NCI-H146 (cell line): ENCODE results near the gene TRAPPC4.
"Not testable (repeated sequence)": the region's sequence is repeated elsewhere in the genome, so short reads cannot be mapped to it uniquely, and the experiment has no call there.

ENCODE experiments used
- DNase-seq: peaks from one replicate; lab custom pipeline; 2025; lab: John Stamatoyannopoulos, UW

TRAPPC4 gene, protein sequence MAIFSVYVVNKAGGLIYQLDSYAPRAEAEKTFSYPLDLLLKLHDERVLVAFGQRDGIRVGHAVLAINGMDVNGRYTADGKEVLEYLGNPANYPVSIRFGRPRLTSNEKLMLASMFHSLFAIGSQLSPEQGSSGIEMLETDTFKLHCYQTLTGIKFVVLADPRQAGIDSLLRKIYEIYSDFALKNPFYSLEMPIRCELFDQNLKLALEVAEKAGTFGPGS

DNA sequence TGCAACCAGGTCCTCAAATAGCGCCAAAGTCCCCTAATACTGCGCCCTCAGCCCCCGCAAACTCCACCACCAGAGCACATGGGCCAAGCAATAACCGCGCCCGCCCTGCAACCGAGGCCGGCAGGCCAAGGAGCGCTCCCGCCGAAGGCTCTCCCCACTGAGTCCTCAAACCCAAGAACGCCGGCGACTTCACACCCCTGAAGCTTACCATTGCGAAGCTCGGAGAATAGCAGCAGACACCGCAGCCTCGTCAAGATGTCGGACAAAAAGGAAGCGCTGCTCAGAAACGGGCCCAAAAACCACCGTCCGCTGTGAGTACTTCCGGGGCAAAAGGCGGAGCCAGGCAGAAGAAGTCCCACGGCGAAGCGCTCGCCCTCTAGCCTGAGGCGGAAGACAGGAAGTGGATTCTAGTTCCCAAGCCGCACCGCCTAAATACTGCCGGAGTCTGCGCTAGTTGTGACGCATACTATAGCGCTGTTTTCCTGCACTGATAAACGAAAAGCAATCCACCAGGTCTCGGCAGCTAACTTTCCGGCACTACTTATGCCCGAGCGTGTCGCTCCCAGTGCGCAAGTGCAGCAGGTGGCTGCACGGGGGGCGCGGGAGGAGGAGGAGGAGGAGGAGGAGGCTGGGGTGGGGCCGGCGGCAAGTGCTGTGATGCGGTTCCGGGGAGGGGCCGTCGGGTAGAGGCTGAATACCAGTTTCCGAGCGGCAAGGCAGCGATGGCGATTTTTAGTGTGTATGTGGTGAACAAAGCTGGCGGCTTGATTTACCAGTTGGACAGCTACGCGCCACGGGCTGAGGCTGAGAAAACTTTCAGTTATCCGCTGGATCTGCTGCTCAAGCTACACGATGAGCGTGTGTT is at the start of gene TRAPPC4, which contains the start of gene RPS25:
TSS of gene TRAPPC4 (plus strand) at position 693 of the 865 bp plus-strand sequence. CDS start at position 723, 30 bp downstream.
TSS of gene RPS25 (minus strand) at position 270 of the 865 bp plus-strand sequence. CDS start at position 211, 59 bp downstream.
- peak; percentile 96 for DNase-seq

DNA sequence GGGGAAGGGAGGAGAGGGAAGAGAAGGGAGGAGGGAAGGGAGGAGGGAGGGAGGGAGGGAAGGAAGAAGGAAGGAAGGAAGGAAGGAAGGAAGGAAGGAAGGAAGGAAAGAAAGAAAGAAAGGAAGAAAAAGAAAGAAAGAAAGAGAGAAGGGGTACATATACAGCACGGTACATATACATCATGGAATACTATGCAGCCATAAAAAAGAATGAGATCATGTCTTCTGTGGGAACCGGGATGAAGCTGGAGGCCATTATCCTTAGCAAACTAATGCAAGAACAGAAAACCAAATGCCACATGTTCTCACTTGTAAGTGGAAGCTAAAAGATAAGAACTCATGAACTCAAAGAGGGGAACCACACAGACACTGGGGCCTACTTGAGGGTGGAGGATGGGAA is 49.1 kb upstream of the TRAPPC4 start:
- not testable (repeated sequence) for DNase-seq

DNA sequence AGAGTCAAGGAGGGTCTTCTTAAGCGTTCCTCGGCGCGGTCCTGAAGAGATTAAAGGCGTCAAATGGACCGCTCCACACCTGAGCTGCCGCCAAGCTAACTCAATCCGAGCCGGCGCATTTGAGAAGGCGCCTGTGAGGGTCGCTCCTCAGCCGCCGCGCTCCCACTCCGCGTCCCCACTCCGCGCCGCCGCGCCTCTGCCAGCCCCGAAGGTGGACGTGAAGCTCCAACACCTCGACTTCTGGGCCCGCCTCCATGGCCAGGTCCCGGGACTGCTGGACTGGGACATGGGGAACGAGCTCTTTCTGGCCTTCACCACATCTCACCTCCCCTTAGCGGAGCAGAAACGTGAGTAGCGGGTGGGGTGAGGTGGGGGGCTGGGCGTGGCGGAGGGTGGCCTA is 46.9 kb upstream of the TRAPPC4 start, which contains the start of gene FOXR1:
TSS of gene FOXR1 (plus strand) at position 116 of the 400 bp plus-strand sequence. CDS start at position 287, 171 bp downstream.
- no peak for DNase-seq

DNA sequence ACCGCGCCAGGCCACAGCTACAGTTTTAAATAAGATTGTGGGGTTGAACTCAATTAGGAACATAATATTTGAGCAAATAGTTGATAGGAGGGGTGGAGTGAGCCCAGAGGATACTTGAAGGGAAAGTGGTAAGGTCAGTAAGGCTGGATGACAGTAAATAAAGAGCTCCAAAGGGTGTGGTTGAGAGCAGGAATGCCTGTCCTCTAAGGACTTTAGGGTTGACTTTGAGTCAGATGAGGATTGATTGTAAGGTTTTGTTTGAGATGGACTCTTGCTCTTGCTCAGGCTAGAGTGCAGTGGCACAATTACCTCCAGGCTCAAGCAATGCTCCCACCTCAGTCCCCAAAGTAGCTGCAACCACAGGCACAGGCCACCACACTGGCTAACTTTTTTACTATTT is 44.6 kb upstream of the TRAPPC4 start:
- DNase-seq = no peak

DNA sequence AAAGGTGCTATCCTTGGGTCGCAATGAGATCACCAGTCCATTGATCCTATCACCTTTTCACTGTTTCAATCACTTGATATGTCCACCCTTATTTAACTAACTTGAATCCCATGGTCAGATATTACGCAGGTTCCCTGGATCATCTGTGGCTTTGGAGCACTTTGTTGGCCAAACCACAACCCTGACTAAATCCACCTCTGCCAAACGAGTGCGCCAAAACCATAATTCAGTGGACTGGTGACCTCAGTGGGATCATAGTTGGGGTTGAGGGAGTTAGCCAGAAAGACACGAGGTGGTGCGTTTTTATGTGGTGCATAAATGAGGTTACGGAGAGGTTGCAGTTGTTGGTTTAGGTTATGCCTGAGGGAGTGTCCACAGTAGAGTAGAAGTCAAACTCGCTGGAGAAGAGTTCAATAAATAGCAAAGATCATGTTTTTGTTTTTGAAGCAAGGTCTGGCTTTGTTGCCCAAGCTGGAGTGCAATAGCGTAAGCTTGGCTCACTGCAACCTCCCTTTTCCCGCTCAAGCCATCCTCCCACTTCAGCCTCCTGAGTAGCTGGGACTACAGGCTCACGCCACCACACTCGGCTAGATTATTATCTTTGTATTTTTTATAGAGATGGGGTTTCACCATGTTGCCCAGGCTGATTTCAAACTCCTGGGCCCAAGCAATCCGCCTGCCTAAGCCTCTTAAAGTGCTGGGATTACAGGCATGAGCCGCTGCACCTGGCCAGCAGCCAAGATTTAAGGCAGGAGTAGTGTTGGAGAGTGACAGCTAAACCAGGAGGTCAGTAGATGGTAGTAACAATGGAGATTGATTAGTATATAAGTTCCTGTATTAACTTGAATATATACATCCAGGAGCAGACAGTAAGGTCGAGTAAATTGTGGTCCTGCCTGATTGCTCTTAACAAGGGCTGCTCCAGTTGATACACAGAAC is 42.5 kb upstream of the TRAPPC4 start:
- DNase-seq = no peak

DNA sequence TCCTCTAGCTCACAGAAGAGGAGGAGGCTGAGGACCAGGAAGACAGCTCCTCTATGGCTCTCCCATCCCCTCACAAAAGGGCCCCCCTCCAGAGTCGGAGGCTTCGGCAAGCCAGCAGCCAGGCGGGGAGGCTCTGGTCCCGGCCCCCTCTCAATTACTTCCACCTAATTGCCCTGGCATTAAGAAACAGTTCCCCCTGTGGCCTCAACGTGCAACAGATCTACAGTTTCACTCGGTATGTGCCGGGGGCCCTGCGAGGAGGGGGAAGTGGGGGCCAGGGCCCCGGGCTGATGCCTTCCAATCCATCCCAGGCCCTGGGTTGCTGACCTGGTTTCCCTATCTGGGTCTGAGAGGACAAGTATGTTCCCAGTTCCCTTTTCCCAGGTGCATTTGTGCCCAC is 39.1 kb upstream of the TRAPPC4 start:
- no peak for DNase-seq

DNA sequence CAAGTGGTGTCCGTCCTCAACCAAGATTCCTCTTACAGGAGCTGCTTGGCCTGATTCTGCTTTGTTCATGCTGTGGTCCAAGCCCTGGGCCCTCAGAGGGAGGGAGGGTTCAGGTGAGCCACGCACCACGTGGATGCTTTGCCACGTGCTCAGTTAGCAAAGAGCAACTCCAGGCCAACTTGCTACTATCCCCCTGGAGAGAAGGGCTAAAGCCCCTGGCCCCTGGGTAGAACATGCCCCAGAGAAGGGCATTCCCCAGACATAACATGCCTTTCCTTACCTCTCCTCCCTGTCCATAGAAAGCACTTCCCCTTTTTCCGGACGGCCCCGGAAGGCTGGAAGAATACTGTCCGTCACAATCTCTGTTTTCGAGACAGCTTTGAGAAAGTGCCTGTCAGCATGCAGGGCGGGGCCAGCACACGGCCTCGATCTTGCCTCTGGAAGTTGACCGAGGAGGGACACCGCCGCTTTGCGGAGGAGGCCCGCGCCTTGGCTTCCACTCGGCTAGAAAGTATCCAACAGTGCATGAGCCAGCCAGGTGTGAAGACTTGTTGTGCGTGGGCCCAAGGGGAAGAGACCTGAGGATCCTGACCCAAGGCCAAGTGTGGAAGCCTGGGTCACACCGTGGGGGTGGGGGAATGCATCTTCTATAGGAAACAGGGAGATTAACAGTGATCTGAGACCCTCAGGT is 38.2 kb upstream of the TRAPPC4 start:
- DNase-seq = no peak

DNA sequence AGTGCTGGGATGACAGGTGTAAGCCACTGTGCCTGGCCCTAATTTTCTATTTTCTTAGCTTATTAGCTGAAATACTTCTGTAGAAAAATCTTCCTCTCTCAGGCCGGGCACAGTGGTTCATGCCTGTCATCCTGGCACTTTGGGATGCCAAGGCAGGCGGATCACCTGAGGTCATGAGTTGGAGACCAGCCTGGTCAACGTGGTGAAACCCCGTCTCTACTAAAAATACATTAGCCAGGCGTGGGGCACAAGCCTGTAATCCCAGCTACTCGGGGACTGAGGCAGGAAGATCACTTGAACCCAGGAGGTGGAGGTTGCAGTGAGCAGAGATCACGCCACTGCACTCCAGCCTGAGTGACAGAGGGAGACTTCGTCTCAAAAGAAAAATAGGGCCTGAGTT is 34.2 kb upstream of the TRAPPC4 start:
- DNase-seq = not testable (repeated sequence)

DNA sequence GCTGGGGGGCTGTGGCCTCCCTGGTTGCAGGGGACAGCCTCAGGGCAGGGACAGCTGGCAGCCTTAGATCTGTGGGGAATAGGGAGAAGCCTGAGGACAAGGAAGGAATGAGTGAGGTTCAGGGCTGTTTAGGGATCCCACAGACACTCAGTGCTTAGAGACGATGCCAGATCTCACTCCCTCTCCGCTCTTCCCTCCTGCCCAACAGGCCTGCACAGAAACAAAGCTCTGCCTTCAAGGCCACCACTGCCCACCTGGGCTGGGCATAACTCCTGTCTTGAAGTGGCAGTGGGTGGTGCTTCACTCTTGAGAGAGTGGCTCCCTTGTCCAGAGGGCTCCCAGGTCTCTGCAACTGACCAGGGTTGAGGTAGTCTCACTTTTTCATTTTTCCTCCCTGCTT is 33.7 kb upstream of the TRAPPC4 start:
- DNase-seq = no peak

DNA sequence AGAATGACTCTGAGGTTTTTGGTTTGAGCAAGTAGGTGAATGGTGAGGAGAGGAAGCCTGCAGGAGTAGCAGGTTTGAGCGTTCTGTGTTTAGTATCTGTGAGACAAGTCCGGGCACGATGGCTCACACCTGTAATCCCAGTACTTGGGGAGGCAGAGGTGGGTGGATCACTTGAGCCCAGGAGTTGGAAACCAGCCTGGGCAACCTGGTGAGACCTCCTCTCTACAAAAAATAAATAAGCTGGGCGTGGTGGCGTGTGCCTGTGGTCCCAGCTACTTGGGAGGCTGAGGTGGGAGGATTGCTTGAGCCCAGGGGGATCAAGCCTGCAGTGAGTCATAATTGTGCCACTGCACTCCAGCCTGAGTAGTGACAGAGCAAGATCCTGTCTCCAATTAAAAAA is 30.3 kb upstream of the TRAPPC4 start:
- DNase-seq = peak; percentile 31

DNA sequence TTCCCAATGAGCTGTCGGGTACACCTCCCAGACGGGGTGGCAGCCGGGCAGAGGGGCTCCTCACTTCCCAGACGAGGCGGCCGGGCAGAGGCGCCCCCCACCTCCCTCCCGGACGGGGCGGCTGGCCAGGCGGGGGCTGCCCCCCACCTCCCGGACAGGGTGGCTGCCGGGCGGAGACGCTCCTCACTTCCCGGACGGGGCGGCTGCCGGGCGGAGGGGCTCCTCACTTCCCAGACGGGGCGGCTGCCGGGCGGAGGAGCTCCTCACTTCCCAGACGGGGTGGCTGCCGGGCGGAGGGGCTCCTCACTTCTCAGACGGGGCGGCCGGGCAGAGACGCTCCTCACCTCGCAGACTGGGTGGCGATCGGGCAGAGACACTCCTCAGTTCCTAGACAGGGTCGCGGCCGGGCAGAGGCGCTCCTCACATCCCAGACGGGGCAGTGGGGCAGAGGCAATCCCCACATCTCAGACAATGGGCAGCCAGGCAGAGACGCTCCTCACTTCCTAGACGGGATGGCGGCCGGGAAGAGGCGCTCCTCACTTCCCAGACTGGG is 27.0 kb upstream of the TRAPPC4 start:
- not testable (repeated sequence) for DNase-seq

DNA sequence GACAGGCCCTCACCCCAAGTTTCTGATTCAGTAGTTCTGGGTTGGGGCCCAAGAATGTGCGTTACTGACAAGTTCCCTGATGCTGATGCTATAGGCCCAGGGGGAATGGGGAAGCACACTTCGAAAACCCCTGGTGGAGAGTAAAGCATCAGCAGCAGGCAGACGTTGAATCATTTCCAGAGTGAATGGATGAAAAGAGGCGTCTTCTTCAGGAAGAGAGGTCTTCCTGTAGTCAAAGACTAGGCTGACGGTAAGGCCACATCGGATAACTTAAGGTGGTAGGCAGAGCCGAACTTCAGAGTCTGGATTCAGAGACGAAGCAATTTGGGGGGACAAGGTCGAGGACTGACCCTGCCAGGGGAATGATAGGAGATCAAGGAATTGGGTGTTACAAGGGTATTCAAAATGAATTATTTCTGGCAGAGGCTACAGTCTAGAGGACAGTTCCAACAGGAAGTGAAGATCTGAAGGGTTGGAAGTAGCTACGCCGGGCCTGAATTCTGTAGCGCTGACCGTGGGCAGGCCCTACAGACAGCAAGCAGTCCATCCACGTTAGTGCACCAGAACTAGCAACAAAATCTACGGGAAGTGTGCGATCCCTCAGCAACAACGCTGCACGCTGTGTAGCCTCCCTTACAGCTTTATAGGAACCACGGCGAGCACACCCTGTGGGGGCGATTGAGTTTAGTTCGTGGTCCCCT is 21.5 kb upstream of the TRAPPC4 start:
- DNase-seq = peak; percentile 50

DNA sequence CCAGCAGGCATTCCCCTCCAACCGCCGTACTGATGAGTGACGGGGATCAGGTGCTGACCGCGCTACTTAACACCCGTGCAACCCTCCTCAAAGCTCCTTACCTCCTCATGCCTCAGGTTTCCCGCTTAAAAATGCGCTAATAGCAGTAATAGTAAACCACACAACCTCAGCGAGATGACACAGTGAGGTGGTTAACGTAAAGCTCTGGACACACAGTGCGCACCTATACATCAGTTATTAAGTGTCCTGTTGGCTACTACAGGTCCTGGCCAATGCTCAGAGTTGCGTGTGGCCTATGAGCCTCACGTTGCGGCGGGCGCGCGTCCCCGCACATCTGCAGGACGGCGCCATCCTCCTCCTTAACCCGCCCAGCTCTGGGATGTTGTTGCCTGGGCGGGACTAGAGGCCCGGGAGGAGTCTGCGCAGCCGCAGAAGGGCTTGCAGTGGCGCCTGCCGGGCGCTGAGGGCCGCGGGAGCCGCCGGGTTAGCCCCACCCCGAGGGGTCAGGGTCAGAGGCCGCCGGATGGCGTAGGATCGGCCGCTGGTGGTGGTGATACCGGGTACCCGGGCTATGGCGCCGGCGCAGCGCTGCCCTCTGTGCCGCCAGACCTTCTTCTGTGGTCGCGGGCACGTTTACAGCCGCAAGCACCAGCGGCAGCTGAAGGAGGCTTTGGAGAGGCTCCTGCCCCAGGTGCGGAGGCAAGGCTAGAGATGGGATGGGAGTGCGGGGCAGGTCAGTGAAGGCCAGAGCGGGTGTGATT is 20.8 kb upstream of the TRAPPC4 start, which contains the start of gene CENATAC:
TSS of gene CENATAC (plus strand) at position 512 of the 761 bp plus-strand sequence. CDS start at position 572, 60 bp downstream.
- DNase-seq = peak; percentile 95

DNA sequence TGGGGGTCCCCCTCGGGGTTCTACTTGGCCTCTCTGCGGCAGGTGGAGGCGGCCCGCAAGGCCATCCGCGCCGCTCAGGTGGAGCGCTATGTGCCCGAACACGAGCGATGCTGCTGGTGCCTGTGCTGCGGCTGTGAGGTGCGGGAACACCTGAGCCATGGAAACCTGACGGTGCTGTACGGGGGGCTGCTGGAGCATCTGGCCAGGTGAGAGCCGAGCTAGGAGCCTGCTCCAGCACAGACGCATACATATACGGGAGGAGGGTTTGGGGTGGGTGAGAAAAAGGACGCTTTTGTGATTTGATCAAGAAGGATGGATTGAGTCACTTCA is 20.2 kb upstream of the TRAPPC4 start:
- DNase-seq = peak; percentile 46

DNA sequence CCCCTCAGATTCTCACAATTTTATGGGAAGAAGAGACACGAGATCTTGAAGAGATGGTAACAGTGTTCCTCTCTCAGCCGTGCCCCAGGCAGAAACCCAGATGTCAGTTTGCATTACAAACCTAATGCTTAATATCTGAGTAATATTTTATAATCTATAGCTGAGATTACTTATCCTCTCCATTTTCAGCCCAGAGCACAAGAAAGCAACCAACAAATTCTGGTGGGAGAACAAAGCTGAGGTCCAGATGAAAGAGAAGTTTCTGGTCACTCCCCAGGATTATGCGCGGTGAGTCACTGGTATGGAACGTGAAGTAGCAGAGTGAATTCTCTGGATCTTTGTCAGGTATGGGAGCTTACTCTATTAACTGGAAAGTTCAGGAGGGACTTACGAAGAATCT is 19.7 kb upstream of the TRAPPC4 start:
- DNase-seq = no peak

DNA sequence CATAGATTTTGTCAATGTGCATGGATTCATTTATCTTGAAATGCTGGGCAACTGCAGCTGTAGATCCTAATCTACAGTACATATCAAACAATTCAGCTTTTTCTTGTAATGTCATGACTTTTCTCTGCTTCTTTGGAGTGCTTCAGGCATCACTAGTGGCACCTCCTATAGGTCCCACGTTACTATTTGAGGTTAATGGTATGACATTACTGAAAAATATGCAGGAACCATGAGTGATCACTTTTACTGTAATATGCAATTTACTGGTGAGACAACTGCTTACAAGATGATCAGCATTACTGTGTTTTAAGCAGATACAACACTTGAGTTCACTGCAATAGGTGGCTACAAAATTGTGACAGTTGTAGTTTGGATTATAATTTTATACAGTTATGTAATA is 17.7 kb upstream of the TRAPPC4 start:
- no peak for DNase-seq

DNA sequence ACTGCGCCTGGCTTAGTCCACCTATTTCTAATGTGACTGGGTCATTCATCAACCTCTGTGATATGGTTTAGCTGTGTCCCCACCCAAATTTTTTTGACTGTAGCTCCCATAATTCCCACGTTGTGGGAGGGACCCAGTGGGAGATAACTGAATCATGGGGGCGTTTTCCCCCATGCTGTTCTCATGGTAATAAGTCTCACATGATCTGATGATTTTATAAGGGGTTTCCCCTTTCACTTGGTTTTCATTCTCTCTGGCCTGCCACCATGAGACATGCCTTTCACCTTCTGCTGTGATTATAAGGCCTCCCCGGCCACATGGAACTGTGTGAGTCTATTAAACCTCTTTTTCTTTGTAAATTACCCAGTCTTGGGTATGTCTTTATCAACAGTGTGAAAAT is 11.9 kb upstream of the TRAPPC4 start:
- no peak for DNase-seq

DNA sequence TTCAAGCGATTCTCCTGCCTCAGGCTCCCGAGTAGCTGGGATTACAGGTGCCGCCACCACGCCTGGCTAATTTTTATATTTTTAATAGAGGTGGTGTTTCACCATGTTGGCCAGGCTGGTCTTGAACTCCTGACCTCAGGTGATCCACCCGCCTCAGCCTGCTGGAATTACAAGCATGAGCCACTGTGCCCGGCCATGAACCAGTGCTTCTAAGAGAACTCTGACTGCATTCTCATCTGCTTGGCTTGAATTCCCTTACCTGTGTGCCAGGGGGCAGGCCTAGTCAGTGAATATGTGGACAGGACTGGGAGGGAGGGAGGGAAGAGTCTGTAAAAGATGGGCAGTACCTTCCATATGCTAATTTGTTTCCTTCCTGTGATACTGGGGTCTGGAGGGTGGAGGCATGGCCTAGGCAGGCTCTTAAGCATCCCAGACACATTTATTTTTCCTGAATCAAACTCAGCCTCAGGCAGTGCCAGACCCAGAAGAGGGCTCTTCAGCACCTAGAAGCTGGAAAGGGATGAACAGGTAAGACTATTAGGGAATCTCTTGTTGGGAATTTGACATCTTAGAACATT is 7.0 kb upstream of the TRAPPC4 start:
- DNase-seq = no peak

DNA sequence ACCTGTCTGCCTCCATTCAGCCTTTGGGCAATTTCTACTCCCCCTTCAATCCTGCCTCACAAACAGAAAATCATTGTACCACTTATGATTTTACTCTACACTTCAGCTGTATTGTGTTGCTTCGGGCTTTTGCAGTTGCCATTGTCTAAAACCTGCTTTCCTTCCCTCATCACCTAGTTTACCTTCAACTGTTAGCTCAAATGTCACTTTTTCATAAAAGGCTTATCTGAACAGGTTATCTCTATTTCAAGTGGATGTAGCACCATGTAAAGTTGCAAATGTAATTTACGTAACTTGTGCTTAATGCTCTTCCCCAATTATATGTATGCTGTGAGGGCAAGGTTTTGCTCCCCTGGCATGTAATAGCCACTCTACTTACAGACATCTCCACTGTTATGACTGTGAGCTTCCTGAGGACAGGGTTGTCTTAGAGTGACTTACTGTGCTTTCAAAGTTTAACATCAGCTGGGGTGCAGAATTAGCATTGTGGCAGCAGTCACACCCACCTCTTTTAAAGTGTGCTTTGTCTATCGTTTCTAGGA is 5.9 kb upstream of the TRAPPC4 start:
- no peak for DNase-seq
